OCI-LY3 (cell line): Measurements from ENCODE around the gene MEIG1.

ENCODE experiments used
- CTCF ChIP-seq: fragments of 200-600, 300-600 bp; sonication (generic); IDR thresholded peaks from 2 replicates; pipeline ENCODE4 v1.5.1; 2014; ENCODE audit warnings: antibody characterized with exemption, low read length, low read depth
- EZH2phosphoT487 ChIP-seq: fragments of 200-600 bp; shearing (Covaris generic); IDR thresholded peaks from 2 replicates; pipeline ENCODE4 v1.6.1; 2018; ENCODE audit warnings: antibody characterized with exemption, mixed run types, low read depth

- TF ChIP-seq CTCF (no peak), EZH2phosphoT487 (no peak)
Measured at GRCh38 chr10:14954001-14954770, 5.0 kb upstream of the MEIG1 start, which contains the start of gene DCLRE1C.
